Measurements from ENCODE around the gene RPS6KC1.
"Not testable (repeated sequence)": the region's sequence is repeated elsewhere in the genome, so short reads cannot be mapped to it uniquely, and the experiment has no call there.

The RPS6KC1 gene, protein sequence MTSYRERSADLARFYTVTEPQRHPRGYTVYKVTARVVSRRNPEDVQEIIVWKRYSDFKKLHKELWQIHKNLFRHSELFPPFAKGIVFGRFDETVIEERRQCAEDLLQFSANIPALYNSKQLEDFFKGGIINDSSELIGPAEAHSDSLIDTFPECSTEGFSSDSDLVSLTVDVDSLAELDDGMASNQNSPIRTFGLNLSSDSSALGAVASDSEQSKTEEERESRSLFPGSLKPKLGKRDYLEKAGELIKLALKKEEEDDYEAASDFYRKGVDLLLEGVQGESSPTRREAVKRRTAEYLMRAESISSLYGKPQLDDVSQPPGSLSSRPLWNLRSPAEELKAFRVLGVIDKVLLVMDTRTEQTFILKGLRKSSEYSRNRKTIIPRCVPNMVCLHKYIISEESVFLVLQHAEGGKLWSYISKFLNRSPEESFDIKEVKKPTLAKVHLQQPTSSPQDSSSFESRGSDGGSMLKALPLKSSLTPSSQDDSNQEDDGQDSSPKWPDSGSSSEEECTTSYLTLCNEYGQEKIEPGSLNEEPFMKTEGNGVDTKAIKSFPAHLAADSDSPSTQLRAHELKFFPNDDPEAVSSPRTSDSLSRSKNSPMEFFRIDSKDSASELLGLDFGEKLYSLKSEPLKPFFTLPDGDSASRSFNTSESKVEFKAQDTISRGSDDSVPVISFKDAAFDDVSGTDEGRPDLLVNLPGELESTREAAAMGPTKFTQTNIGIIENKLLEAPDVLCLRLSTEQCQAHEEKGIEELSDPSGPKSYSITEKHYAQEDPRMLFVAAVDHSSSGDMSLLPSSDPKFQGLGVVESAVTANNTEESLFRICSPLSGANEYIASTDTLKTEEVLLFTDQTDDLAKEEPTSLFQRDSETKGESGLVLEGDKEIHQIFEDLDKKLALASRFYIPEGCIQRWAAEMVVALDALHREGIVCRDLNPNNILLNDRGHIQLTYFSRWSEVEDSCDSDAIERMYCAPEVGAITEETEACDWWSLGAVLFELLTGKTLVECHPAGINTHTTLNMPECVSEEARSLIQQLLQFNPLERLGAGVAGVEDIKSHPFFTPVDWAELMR

DNA sequence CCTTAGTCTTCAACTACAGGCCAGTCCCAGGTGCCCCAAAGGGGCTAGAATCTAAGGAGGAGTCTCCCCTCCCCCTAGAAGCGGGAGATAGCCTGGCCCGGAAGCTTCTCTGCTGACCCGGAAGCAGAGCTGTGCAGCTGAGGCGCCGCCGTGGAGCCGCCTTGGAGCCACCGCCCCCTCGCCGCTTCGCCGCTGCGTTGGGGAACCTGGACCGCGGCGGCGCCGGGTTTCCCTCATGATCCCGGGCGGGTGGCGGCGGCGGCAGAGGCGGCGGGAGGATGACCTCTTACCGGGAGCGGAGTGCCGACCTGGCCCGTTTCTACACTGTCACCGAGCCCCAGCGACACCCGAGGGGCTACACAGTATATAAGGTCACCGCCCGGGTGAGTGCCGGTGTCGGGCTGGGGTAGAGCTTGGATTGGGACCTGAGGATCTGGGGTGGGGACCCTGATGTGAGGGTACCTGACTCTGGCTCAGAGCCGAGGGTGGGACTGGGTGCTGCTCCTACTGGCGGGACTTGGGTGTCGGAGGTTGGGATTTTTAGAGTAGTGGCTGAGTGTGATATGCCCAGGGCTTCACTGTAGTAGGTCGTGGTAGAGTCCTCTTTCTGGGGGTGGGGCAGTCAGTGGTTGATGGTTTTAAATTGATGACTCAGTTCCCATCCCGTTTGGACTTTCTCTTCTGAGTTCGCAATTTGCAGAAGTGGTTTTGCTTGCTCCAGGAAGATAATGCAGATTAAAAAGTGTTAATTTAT lies at the start of gene RPS6KC1:
RPS6KC1 (plus strand) TSS at position 115 of the 754 bp plus-strand sequence; CDS start at position 279, 164 bp downstream.
- FAIRE-seq = no peak

DNA sequence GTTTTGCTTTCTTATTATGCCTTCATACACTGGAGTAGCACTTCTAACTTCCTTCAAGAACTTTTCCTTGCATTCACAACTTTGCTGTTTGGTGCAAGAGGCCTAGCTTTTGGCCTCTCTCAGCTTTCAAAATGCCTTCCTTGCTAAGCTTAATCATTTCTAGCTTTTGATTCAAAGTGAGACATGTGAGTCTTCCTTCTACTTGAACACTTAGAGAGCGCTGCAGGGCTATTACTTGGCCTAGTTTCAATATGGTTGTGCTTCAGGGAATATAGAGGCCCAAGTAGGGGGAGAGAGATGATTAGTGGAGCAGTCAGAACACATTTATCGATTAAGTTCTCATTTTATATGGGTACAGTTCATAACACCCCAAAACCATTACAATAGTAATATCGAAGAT lies 47.8 kb upstream of the RPS6KC1 start:
- no peak for FAIRE-seq

DNA sequence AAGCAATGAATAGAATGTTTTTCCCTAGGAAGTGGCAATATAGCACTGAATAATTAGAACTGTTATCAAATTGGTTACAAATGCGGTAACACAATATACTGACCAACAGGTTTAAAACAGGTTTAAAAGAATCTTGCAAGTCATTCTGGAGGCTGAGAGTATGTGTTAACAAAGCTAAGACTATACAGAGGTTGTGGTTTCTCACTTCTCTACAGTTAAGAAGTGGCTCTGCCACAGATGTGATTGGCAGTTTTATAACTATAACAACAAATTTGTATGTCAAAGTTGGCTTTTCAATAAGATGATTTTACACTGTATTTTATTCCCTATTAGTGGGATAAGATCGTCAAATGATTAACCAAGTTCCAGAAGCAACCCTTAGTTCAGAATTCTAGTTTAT lies 42.5 kb upstream of the RPS6KC1 start:
- FAIRE-seq = no peak

DNA sequence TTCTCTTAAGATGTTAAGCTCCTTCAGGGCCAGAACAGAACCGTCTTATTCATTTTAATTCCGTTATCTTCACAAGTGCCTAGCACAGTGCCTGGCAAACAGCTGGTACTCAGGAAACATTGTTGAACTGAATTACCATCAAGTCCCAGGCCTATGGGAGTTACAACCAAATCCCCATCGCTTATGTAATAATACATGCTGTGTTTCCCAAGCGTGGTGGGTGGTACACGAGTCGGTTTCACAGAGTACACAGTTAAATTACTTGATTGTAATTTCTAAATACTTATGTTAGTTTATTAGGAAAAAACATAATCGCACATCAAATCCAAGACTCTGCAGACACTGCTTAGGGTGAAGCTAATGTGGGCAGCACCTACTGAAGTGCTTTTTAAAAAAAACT lies 36.4 kb upstream of the RPS6KC1 start:
- no peak for FAIRE-seq

DNA sequence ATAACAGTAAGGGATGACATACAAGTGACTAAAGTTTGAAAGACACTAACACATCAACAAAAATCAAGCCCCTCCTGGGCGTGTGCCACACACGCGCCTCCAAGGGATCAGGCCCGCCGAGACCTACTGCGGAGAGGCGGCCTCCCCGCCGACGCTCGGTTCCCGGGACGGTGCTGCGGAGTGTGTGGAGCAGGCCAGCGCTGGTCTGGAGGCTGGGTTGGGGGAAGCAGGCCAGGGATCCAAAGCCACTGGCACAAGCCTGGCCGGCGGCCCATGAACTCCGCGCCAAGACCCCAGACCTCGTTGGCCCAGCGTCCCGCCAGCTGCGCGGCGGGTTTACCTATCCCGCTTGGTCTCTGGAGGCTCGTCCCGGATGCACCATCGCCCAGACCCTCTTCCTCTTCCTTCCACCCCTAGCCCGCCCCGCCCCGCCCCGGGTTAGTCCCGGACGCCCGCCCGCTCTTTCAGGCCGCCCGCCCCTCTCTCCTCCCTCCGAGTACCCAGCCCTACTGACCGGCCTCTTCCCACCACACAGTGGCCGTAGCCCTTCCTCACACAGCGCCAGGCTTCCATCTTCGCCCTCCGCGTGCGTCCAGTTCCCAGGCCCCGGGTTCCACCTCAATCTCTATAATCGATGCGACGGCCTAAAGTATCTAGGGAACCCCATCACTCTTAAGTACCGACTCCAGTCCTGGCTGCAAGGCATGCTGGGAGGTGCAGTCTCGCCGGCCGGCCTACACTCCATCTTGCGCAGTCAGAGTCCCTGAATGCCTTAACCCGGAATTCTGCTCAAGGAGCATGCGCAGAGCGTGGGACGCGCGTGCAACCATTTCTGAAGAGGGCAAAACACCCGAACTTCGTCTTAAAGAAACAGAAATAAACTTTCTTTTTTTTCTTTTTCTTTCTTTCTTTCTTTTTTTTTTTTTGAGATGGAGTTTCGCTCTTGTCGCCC lies 35.7 kb upstream of the RPS6KC1 start, which contains the start of gene ANGEL2:
ANGEL2 (minus strand) TSS at position 769 of the 952 bp plus-strand sequence; CDS start at position 573, 196 bp downstream.
- peak; percentile 94 for FAIRE-seq

DNA sequence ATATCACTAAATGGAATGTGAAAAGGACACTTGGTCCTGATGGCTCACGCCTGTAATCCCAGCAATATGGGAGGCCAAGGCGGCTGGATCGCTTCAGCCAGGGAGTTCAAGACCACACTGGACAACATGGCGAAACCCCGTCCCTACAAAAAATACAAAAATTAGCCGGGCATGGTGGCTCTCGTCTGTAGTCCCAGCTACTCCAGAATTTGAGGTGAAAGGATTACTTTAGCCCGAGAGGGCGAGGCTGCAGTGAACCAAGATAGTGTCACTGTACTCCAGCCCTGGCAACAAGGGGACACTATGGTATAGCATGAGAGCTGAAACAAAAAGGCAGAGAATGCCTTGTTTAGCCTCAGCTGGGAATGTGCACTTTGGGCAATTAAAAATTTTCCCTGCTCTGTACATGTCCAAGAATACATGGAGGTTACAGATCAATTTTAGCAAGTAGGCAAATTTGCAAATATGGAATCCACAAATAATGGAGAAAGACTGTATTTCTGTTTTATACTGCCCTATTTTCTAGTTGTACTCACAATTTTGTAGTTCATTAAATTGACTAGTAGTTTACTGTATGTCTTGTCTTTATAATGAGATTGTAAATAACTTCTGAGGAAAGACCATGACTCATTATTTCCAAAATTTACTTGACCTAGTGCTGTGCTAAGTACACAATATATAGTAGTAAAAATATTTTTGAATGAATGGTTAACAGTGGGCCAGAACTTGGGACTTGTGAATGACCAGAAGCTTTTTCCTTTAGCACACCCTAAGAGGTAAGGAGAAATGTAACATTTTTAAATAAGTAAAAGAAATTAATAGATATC lies 33.4 kb upstream of the RPS6KC1 start:
- no peak for FAIRE-seq

DNA sequence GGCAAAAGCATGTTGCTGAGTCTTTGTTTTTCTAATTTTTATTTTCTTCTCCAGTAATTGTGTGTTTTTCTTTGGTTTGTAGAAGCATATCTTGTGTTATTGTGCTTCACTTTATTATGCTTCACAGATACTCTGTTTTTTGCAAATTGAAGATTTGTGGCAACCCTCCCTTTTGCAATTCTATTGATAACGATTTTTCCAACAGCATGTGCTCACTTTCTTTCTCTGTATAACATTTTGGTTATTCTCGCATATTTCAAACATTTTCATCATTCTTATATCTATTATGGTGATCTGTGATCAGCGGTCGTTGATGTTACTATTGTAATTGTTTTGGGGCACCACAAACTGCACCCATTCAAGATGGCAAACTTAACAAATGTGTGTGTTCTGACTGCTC lies 31.6 kb upstream of the RPS6KC1 start:
- no peak for FAIRE-seq

DNA sequence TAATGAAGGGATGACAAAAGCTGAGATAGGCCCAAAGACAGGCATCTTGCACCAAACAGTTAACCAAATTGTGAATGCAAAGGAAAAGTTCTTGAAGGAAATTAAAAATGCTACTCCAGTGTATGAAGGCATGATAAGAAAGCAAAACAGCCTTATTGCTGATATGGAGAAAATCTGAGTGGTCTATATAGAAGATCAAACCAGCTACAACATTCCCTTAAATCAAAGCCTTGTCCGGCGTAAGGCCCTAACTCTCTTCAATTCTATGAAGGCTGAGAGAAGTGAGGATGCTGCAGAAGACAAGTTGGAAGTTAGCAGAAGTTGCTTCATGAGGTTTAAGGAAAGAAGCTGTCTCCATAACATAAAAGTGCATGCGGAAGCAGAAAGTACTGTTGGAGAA lies 31.0 kb upstream of the RPS6KC1 start:
- FAIRE-seq = no peak

DNA sequence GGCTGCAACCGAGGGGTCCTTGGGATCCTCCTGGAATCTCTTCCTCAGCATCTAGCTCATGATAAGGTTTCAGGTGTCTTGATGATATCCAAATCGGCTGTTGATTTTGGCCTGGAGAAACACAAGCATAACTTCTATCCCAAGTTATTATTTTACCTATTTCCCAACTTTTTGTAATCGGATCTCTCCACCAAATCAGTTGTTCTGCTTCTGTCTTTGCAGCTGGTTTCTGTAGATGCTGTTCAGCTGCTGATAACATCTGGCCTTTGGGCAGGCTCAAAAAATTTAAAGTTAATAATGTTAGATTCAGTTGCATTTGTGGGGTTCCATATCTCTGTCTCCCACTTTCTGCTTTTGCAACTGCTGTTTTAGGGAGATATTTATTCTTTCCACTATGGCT lies 24.0 kb upstream of the RPS6KC1 start:
- not testable (repeated sequence) for FAIRE-seq

DNA sequence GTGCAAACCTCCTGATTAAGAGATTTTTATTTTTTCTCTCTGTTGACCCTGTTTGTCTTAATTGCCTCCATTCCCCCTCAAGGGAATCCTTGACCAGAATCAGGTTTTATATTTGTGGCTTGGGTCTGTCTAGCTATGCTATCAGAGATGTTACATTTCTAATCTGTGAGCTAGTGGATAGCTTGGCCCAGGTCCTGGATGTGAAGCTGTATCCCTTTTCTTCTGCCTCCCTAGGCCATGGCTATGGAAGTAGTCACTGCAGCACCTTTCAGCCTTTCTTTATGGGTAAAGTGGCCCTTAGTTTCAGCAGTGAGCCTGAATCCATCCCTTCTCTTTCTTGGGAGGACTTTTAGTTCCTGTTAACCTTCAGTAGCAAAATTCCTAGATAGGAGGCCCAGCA lies 18.4 kb upstream of the RPS6KC1 start:
- no peak for FAIRE-seq

DNA sequence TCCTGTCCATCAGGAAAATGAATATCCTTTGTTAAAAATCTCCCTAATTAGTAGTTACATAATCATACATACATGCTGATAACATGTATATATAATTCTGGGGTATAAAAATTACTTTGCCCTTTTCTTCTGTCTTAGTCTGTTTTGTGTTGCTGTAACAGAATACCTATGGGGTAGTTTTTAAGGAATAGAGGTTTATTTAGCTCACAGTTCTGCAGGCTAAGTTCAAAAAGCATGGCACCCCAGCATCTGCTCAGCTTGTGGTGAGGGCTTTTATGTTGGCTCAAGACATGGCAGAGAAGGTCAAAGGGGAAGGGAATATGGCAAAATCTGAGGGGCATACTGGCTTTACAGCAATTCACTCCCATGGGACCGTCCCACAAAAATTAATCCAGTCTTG lies 16.3 kb upstream of the RPS6KC1 start:
- no peak for FAIRE-seq

DNA sequence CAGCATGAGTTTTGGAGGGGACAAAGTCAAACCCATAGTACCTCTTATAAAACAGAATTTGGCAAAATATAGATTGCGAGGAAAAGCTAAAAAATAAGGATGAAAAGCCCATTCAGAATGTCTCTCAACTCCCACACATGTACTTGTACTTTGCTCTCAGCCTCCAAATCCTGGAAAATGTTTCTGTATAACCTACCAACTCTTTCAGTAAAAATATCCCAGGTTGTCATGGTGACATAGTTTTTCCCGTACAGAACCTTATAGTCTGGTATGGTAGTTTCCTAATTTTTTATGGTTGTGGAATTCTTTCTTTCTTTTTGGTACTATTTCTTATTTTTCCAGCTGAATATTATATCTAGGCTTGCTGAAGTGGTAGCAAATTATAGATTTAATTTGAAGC lies 15.5 kb upstream of the RPS6KC1 start:
- no peak for FAIRE-seq

DNA sequence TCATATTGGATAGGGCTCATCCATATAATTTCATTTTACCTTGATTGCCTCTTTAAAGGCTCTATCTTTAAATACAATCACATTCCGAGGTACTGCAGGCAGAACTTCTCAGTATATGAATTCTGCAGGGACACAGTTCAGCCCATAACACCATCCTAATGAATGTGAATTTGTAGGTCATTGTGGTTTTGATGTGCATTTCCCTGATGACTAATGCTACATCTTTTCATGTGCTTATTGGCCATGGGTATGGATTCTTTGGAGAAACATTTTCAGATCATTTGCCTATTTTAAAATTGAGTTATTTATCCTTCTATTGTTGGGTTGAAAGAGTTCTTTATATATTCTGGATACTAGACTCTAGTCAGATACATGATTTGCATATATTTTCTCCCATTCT lies 9.6 kb upstream of the RPS6KC1 start:
- no peak for FAIRE-seq

DNA sequence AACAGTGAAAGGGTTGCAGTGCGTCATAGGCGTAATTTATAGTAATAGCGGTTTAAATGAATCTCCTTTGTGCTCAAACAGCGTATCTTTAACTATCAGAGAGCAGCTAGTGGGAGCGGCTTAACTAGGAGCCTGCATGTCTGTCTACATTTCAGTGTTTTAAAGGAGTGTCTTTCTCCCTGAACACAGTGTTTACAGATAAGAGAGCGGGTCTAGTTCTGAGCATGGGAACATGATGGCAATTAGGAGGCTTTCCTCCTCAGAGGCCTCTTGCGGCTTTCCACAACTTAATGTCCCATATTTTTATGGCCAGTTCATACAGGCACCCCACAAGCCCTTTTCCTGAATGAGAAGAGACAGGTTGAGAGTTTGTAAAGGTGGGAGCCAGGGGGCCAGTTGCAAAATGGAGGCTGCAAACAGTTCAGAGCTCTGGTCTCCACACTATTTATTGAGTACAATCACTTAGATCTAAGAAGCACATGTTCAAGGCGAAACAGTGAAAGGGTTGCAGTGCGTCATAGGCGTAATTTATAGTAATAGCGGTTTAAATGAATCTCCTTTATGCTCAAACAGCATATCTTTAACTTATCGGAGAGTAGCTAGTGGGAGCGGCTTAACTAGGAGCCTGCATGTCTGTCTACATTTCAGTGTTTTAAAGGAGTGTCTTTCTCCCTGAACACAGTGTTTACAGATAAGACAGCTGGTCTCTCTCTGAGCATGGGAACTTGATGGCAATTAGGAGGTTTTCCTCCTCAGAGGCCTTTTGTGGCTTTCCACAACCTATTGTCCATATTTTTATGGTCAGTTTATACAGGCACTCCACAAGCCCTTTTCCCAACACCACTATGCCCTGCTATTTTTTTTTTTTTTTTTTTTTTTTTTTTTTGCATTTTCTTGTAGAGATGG lies 5.5 kb upstream of the RPS6KC1 start:
- FAIRE-seq = not testable (repeated sequence)

DNA sequence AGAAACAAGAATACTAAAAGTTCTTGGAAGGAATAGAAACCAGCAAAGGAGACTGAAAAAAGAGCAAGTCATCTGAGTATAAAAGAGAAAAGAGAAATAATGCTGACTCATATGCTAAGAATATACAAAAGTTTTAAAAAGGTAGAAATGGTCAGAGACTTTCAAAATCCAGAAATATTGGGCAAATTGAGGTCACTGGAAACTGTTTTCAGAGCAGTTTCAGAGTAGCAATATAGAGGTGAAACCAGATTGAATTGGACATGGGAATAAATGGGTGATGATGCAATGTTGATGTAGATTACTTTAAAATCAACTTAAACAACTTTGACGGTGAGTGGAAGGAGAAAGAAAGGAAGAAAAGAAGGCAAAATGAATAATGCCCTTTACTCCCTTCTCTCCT lies 1.8 kb upstream of the RPS6KC1 start:
- no peak for FAIRE-seq

DNA sequence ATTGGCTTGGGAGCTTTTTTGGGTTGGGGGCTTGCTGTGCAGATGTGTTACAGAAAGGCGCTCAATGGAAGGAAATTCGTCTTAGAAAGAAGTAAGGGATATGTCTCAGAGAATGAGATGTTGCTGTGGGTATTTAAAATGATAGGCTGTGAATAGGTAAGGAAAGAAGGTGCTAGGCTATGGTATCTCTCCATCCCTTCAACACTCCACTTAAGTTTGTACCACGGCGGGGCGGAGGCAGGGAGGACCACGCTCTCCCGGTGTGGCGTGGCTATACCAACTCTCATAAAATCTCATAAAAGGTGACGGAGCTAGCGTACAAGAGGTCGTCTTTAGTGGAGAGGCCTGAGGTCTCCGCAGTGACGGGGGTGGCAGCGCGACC lies 305 bp upstream of the RPS6KC1 start:
- FAIRE-seq = no peak

DNA sequence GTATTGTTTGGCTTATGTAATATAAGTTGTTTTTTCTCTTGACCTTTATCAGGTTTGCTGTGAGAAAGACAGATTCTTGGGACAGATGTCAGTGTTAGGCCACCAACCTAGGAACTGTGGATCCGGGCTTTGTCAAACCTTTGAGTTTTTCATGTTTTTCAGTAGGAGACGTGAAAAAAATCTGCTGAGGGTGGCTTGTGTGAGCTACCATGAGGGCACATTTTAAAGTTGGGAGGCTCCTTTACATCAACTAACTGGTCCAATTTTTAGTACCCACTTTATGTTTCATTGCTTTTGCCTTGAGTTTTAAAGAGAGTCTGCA lies 801 bp downstream of the RPS6KC1 start:
- FAIRE-seq = no peak

DNA sequence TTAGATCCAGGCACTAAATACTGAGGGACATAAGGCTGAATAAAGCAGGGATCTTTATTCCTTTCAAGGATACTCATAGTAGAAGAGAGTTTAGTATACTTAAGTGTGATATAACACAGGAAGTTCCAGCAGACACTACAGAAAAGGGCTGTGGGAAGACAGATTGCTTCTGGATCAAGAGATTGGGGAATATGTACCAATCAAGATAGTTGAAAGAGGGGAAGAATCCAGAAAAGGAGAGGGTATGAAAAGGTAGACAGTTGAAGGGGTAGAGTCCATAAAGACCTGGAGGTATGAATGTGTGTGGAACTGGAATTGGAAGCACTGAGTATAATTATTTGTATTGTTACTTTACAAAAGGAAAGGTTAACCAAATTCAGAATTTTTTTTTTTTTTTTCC lies 2.4 kb downstream of the RPS6KC1 start:
- no peak for FAIRE-seq

DNA sequence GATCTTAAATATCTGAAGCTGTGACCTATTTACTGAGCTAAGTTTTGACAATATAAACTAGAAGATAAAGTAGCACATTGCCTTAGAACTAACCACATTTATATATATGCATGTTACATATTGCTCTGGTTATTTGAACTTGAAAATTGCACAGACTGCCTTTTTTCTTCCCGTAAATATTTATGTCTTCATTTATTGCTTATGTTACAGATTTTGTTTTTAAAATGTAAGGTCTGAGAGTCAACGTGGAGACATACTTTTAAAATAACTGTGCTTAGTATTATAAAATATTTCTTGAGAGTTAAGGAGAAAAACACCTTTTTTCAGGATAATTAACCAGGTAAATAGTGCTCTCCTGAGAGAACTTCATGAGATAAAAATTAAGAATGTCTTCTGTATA lies 3.1 kb downstream of the RPS6KC1 start:
- no peak for FAIRE-seq
